Astrocyte (in vitro differentiated cells and primary cell): ENCODE results near the gene SPRR1B. TPM values are rescaled to one million over a fixed set of nuclear protein-coding genes. Genes with fewer than 3 reads are reported as not detected.

Experiments
- DNase-seq: peaks from one replicate; pipeline ENCODE4 v3.0.0-alpha.2; 2010; ENCODE audit warnings: low read depth
- FAIRE-seq: peaks from 2 replicates; lab custom pipeline; 2011; peaks lifted over from hg19 to GRCh38; lab: Jason Lieb, UNC
- H2AFZ ChIP-seq: 2 replicates; pipeline ENCODE4 v1.6.0; 2012; ENCODE audit warnings: low read depth, low read length, inconsistent platforms
- H3K27ac ChIP-seq: 2 replicates; pipeline ENCODE4 v1.5.1; 2011; ENCODE audit warnings: low read depth, low read length, inconsistent platforms
- H3K27me3 ChIP-seq: 2 replicates; pipeline ENCODE4 v1.6.0; 2011; ENCODE audit warnings: low read length, inconsistent platforms; ENCODE audit not compliant: insufficient read depth
- H3K36me3 ChIP-seq: 2 replicates; pipeline ENCODE4 v1.5.1; 2011; ENCODE audit warnings: low read length, inconsistent platforms; ENCODE audit not compliant: insufficient read depth
- H3K4me1 ChIP-seq: 2 replicates; pipeline ENCODE4 v1.5.1; 2011; ENCODE audit warnings: low read length, inconsistent platforms; ENCODE audit not compliant: insufficient read depth
- H3K4me2 ChIP-seq: 2 replicates; pipeline ENCODE4 v1.6.0; 2012; ENCODE audit warnings: low read length, inconsistent platforms
- H3K4me3 ChIP-seq: 2 replicates; pipeline ENCODE4 v1.5.1; 2011; ENCODE audit warnings: low read depth, mild to moderate bottlenecking, low read length, inconsistent platforms; ENCODE audit not compliant: insufficient read depth
- H3K79me2 ChIP-seq: 2 replicates; pipeline ENCODE4 v1.6.0; 2012; ENCODE audit warnings: mild to moderate bottlenecking, low read length, inconsistent platforms; ENCODE audit not compliant: insufficient read depth
- H3K9ac ChIP-seq: 2 replicates; pipeline ENCODE4 v1.6.0; 2012; ENCODE audit warnings: mild to moderate bottlenecking, low read length, inconsistent platforms
- H3K9me3 ChIP-seq: 2 replicates; pipeline ENCODE4 v1.5.1; 2012; ENCODE audit warnings: low read depth, mild to moderate bottlenecking, low read length, inconsistent platforms; ENCODE audit not compliant: insufficient read depth
- H4K20me1 ChIP-seq: 2 replicates; pipeline ENCODE4 v1.6.0; 2012; ENCODE audit warnings: low read length, inconsistent platforms; ENCODE audit not compliant: insufficient read depth
- H3K27ac Mint-ChIP-seq: one replicate; pipeline ENCODE4 v1.8.0; 2021; ENCODE audit warnings: mild to moderate bottlenecking, mixed read lengths; ENCODE audit not compliant: unreplicated experiment
- H3K27me3 Mint-ChIP-seq: one replicate; pipeline ENCODE4 v1.8.0; 2021; ENCODE audit warnings: low read depth, mixed read lengths; ENCODE audit not compliant: unreplicated experiment
- H3K36me3 Mint-ChIP-seq: one replicate; pipeline ENCODE4 v1.8.0; 2021; ENCODE audit warnings: low read depth, mixed read lengths; ENCODE audit not compliant: unreplicated experiment
- H3K4me1 Mint-ChIP-seq: one replicate; pipeline ENCODE4 v1.8.0; 2021; ENCODE audit warnings: low read depth, mixed read lengths; ENCODE audit not compliant: unreplicated experiment
- H3K4me3 Mint-ChIP-seq: one replicate; pipeline ENCODE4 v1.8.0; 2021; ENCODE audit warnings: mild to moderate bottlenecking, moderate library complexity, mixed read lengths; ENCODE audit not compliant: unreplicated experiment
- H3K9me3 Mint-ChIP-seq: one replicate; pipeline ENCODE4 v1.8.0; 2021; ENCODE audit warnings: mild to moderate bottlenecking, mixed read lengths; ENCODE audit not compliant: unreplicated experiment
- EZH2 ChIP-seq: IDR thresholded peaks from 2 replicates; pipeline ENCODE4 v1.6.1; 2012; ENCODE audit warnings: mild to moderate bottlenecking, low read length, inconsistent platforms; ENCODE audit not compliant: insufficient read depth
- total RNA-seq: library from RNA; stranded (reverse); gene quantifications from 2 replicates; pipeline ENCODE4 v1.2.1, GENCODE V29; 2021
- TF ChIP-seq, protein P1 (sequence below): IDR thresholded peaks from 2 replicates; pipeline ENCODE4 v1.5.1; 2011; ENCODE audit warnings: low read depth, mild to moderate bottlenecking, inconsistent platforms, low read length, moderate library complexity; ENCODE audit not compliant: insufficient read depth

The SPRR1B gene
- total RNA-seq, 1 donor from 2014 or later: 0.39 TPM

DNA sequence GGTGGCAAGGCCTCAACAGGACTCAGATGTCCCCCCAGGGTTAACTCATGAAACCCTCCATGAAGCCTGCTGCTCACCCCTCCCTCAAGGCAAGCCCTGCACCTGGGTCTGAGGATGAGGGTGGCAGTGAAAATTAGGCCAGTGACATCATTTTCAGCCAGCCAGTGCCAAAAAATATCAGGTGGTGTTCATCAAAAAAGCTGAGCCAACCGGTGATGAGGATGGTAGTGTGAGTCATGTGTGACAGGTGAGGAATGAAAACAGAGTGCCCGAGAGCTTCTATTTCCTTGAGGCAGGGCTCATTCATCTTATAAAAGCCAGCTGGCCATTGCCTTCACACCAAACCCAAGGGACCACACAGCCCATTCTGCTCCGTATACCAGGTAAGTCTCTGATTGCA, 47.3 kb upstream of the SPRR1B start, which contains the start of gene SPRR1A:
SPRR1A (plus strand) TSS at position 339 of the 400 bp plus-strand sequence. CDS start 1,150 bp downstream, outside the sequence.
- no peaks in the 10 kb centered on the region for H3K9me3 ChIP-seq
- TF ChIP-seq EZH2: no peak
- TF ChIP-seq, protein P1, sequence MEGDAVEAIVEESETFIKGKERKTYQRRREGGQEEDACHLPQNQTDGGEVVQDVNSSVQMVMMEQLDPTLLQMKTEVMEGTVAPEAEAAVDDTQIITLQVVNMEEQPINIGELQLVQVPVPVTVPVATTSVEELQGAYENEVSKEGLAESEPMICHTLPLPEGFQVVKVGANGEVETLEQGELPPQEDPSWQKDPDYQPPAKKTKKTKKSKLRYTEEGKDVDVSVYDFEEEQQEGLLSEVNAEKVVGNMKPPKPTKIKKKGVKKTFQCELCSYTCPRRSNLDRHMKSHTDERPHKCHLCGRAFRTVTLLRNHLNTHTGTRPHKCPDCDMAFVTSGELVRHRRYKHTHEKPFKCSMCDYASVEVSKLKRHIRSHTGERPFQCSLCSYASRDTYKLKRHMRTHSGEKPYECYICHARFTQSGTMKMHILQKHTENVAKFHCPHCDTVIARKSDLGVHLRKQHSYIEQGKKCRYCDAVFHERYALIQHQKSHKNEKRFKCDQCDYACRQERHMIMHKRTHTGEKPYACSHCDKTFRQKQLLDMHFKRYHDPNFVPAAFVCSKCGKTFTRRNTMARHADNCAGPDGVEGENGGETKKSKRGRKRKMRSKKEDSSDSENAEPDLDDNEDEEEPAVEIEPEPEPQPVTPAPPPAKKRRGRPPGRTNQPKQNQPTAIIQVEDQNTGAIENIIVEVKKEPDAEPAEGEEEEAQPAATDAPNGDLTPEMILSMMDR: no peak
- H2AFZ ChIP-seq: no peak within 1 kb of the TSS
- no peak within 1 kb of the TSS for H3K9ac ChIP-seq
- H3K27me3 ChIP-seq: no peaks in the 10 kb centered on the region
- no peak within 1 kb of the TSS for H3K4me3 Mint-ChIP-seq
- peaks cover 6% of the 10 kb centered on the region for H3K9me3 Mint-ChIP-seq
- H4K20me1 ChIP-seq: no peaks in the 10 kb centered on the region
- H3K79me2 ChIP-seq: no peaks in the 10 kb centered on the region
- no peak within 1 kb of the TSS for H3K4me3 ChIP-seq
- H3K4me2 ChIP-seq: no peak within 1 kb of the TSS
- H3K4me1 Mint-ChIP-seq: no peaks in the 10 kb centered on the region
- FAIRE-seq (no peak), DNase-seq (no peak)
- H3K36me3 ChIP-seq: no peaks in the 10 kb centered on the region
- H3K27me3 Mint-ChIP-seq: peaks cover 50% of the 10 kb centered on the region
- no peaks in the 10 kb centered on the region for H3K36me3 Mint-ChIP-seq
- H3K27ac ChIP-seq: no peak within 1 kb of the TSS
- H3K27ac Mint-ChIP-seq: no peak within 1 kb of the TSS
- H3K4me1 ChIP-seq: no peaks in the 10 kb centered on the region

DNA sequence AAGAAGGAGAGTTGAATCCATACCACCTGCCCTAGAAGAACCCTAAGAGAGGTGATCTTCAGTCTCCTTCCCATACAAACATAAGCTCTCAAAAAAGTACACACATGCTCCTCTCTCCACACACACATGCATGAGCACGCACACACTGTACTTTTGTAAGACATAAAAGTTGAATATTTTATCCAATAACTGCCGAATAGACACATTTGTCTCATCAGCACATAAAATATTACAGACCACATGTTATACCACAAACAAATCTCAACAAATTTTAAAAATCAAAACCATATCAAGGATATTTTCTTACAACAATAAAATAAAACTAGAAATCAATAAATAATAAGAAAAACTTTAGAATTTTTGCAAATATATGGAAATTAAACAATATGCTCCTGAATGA, 44.4 kb upstream of the SPRR1B start:
- Histone ChIP-seq H4K20me1 (no peaks in the 10 kb centered on the region), H3K4me1 (no peaks in the 10 kb centered on the region), H2AFZ (no peak overlapping the region), H3K27me3 (no peaks in the 10 kb centered on the region), H3K9ac (no peak overlapping the region), H3K36me3 (no peaks in the 10 kb centered on the region), H3K79me2 (no peaks in the 10 kb centered on the region), H3K27ac (no peak overlapping the region), H3K4me2 (no peak overlapping the region), H3K4me3 (no peak overlapping the region), H3K9me3 (no peaks in the 10 kb centered on the region)
- H3K27ac Mint-ChIP-seq: no peak overlapping the region
- FAIRE-seq (no peak), DNase-seq (no peak)
- H3K9me3 Mint-ChIP-seq: peaks cover 6% of the 10 kb centered on the region
- no peak for TF ChIP-seq EZH2
- no peak overlapping the region for H3K4me3 Mint-ChIP-seq
- H3K36me3 Mint-ChIP-seq: no peaks in the 10 kb centered on the region
- H3K27me3 Mint-ChIP-seq: peaks cover 24% of the 10 kb centered on the region
- H3K4me1 Mint-ChIP-seq: no peaks in the 10 kb centered on the region

DNA sequence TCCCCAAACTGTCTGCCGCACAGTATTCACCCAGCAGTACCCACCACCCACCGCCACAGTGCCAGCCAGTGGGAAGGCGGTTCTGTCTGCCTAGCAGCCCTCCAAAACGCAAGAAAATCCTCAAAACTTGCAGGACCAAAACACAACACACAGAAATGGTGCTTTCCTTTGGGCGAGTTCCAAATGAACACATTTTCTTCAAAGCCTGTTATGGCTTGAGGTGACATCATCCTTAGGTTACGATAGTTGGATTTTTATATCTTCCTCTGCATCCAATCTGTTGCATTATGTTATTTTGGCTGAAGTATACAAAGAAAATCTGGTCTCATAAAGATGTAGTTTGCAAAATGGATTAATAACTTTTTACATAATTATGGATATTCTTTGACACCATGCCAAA, 37.8 kb upstream of the SPRR1B start:
- Mint-ChIP-seq H3K4me1 (no peaks in the 10 kb centered on the region), H3K9me3 (peaks cover 5% of the 10 kb centered on the region), H3K27ac (no peak overlapping the region), H3K4me3 (no peak overlapping the region), H3K36me3 (no peaks in the 10 kb centered on the region), H3K27me3 (no peaks in the 10 kb centered on the region)
- Histone ChIP-seq H3K9ac (no peak overlapping the region), H3K27me3 (no peaks in the 10 kb centered on the region), H3K4me3 (no peak overlapping the region), H3K79me2 (no peaks in the 10 kb centered on the region), H3K4me1 (no peaks in the 10 kb centered on the region), H4K20me1 (no peaks in the 10 kb centered on the region), H3K4me2 (no peak overlapping the region), H2AFZ (no peak overlapping the region), H3K36me3 (no peaks in the 10 kb centered on the region), H3K27ac (no peak overlapping the region), H3K9me3 (no peaks in the 10 kb centered on the region)
- no peak for FAIRE-seq
- no peak for TF ChIP-seq EZH2
- TF ChIP-seq, protein P1: no peak
- DNase-seq: no peak
